Non-pigmented ciliary epithelial cell (primary cell): ENCODE data around the gene CNTNAP2.

Source experiments
- DNase-seq: peaks from one replicate; pipeline ENCODE4 v3.0.0-alpha.2; 2010; ENCODE audit warnings: low read depth

CNTNAP2 gene

DNA sequence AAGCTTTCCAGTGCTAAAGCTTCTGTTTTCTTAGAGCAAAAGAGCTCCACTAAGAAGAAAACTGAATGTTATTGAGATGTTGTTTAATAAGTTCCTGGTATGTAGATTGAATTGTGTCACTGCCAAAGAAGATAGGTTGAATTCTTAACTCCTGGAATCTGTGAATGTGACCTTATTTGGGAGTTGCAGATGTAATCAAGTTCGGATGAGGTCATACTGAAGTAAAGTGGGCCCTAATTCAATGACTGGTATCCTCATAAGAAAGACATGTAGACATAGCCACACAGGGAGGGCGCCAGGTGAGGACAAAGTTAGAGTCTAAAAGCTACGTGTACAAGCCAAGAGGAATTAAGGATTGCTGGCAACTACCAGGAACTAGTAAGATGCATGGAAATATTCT is 1741.8 kb downstream of the CNTNAP2 start:
- DNase-seq = no peak

DNA sequence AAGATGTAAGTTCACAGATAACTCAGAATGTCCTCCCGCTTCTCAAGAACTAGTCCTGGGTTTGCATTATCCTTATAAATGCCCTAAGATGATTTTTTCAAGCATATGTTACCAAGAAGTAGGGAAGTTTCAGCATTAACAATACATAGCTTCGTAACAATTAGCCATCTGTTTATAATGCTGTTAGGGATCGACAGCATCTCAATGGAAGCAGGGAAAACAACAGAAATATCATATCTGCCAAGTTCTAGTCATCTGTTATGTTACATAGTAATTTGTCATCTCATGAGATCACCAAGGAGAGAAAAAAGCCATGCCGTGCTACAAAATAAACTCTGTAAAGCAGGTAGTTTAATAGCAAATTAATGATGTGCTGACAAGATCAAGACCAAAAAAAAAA is 1742.4 kb downstream of the CNTNAP2 start:
- no peak for DNase-seq

DNA sequence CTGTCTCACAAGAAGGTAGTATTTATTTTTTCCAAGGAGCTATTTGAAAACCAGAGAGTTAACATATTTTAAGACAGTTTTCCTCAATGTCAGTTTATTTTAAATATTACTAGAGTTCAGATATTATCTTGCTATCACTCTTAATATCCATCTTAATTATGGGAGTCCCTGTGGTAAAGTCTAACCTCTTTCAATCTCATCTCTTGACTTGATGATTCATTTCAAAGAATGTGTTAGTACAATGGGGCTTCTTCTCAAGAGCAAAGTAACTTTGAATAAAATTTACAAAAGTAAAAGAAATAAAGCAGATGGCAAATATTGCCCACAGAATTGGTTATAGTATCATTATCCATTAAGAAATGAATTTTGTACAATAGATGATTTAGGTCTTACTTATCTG is 1742.9 kb downstream of the CNTNAP2 start:
- DNase-seq = no peak

DNA sequence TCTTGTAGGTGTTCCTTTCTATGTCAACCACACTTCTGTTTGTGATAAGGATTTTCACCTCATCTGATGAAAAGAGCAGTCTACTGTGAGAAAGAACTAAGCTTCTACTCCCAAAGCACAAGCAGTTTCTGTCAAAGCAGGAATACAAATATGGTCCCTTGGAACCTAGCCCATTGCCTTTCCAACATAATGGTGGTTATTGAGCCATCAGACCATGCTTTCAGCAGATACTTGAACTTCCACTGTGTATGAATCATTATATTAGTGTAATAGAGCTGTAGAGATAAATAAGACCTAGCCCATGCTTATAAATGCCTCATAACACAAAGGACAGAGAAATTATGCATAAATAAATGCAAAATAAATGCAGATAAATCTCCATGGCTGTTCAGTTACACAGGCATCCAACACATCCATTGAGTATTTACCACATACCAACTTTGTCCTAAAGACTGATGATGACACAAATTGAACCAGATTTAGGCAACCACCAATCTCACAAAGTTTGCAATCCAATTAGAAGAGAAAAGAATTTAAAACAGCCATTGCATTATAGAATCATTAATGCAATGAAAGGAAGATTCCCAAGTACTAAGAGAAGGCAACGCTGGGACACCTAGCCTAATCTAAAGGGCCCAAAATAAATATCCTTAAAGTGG is 1744.6 kb downstream of the CNTNAP2 start:
- no peak for DNase-seq

DNA sequence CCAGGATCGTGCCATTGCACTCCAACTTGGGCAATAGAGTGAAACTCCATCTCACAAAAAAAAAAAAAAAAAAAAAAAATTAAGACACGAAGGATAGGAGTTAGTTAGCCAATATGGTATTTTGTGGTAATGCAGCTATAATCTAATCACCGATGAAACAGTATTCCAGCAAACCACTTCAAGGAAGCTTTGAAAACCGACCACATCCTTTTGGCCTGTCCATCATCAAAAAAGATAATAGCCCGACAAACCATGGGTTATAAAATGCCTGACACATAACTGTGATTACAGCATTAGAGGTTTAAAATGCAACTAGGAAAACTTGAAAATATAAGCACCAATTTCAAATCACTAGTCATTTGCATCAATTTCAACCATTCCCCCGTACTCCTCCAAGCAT is 1745.3 kb downstream of the CNTNAP2 start:
- DNase-seq = no peak

DNA sequence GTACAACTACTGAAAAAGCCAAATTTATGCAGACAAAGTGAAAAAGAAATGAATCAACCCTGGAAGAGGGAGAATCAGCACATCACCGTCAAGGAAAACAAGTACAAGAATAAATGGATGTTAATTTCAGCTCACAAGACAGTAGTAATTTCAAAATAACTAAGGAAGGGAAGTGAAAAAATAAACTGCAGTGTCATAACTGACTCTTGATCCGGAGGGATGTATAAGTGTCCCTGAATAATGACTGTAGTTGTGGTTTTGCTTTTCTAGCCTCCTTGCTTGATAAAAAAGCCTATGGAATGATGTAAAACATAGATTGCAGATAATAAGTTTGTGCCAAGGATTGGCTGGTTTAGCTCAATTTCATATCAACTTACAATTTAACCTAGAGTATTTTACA is 1752.9 kb downstream of the CNTNAP2 start:
- DNase-seq = no peak

DNA sequence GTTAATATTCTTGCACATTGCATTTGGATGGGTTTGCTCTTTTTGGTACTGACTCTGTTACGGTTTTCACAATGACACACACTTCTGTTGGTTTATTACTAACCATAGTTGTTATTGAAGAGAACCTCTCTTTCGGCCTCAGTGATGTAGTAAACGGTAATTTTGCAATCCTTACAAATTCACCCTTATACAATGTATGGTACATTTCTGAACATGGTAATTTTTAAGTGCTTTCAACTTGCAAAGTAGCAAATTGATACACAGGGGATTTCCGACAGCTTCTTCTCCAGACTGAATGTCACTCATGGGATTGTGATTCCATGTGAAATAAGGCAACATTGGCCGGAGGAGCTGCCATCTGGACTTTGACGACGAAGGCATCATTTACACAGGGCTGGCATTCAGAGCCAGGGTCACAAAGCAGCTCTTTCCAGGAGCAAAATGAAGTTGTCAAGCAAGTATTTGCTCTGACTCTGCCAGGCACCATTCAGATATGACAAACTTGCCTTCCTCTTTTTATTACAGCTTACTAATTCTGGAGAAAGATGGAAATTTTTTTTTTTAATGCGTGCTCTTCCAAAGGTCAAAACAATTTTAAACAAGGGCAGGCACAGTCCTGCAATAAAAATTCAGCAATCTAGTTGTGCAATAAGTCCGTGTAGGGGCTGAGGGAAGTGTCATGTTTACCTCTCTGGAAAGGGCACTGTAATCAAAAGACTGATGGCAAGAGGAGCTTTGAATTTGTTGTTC is 1762.5 kb downstream of the CNTNAP2 start:
- DNase-seq = no peak

DNA sequence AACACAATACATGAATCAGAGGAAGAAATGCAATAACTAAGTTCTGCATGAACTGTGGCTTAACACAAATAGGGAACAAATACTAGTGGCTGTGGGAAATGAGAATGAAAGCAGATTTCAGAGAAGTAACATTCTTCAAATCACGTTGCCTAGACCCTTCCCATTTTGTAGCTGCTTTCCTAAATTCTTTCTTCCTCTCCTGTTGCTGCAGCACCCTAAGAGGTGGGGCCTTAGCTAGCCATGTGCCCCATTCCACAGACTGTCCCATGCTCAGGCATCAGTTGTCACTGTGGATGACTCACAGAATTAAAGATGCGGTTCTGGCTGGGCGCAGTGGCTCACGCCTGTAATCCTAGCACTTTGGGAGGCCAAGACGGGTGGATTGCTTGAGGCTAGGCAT is 1769.3 kb downstream of the CNTNAP2 start:
- DNase-seq = no peak

DNA sequence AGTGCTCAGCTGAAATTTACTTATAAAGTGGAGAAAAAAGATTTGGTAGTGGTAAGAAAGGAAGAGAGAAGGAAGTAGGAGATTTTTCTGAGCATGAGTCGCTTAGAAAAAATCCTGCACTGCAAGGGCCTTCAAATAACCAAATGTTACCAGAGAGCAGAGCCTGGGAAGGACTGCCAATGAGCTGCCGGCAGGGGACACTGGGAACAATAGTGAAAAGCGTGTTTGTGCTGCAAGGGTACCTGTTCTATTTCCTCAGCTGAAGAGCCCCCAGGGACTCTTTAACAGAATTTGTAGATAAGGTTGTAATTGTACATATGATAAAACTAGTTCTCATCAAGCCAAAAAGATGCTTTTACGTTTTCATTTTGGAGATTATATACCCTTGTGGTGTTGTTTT is 1777.7 kb downstream of the CNTNAP2 start:
- no peak for DNase-seq

DNA sequence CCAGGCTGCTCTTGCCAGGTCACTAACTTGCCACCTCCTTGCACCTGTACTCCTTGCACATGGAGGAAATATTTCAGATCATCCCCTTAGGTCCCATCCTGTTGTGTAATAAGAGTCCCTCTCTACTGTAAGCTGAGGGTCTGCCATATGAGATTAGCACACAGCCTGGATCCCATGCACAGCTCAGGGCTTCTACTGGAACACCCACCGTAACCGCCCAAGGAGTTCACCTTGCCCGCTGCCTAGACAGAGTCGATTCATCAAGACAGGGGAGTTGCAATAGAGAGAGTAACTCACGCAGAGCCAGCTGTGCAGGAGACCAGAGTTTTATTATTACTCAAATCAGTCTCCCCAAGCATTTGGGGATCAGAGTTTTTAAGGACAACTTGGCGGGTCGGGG is 1779.5 kb downstream of the CNTNAP2 start:
- DNase-seq = no peak

DNA sequence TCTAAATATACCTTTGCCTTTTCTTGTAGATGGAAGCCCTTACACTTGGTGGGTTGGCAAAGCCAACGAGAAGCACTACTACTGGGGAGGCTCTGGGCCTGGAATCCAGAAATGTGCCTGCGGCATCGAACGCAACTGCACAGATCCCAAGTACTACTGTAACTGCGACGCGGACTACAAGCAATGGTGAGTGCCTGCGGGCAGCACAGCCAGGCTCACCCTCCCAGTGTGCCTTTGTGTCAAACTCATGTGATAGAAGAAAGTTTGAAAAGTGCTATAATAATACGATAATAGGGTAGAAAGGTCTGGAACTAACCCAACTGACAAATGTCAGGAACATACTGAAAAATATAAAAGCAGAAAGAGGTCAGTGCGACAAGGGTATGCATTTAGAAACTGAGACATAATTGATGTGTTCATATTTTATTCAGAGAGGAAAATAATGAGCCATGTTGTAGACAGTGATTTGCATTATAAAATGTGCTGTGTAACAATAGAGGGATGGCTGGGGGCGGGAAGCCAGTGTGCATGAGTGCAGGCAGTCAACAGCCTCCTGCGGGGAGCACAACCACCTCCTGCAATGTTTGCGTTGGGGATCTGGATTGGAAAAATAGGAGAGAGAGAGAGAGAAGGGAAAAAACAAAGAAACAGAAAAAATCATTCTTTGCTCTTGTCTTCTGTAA is 1787.1 kb downstream of the CNTNAP2 start:
- no peak for DNase-seq

DNA sequence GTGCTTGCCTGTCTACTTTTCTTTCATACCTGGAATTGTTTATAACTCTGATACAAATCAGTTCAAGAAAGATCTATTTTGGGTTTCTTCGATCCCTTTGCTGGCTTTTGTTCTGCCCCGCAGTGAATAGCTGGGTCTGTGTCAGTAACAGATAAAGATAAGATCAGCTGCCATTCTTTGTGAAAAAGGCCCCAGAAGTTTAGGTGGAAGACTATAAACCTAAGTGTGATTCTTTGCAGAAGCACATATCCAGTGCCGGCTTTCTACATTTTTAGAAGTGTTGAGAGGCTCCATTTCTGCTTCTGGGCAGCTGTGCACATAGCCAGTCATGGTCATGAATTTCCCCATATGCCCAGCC is 1787.6 kb downstream of the CNTNAP2 start:
- DNase-seq = no peak

DNA sequence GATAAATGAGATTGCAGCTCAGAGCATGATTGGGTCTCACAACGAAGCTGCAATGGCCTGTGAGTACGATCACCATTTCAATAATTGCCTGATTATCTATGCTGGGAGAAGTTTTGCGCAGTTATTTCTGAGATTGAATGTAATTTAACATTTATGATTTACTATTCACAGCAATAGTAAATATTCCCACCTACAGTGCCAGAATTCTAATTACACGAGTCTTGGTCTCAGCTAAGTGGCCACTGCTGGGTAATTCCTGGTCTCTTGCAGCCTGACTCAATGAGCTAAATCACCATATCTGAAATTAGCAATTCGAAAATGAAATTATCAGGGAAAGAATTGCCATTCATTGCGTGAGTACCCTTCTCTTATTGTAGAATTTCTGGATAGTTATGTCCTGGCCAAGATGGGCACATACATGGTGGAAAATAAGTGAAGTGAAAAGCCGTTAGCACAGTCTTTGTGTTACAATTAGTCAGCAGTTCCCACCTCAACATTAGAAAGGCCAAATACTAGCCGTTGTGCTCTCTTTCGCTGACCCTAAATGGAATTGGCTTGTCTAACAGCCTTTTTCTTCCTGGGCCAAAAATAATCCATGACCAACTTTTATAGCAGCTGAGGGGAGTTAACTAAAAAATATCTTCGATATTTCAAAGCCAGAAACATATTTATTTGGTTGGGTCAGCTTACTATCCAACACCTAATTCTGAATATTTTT is 1793.0 kb downstream of the CNTNAP2 start:
- DNase-seq = no peak

DNA sequence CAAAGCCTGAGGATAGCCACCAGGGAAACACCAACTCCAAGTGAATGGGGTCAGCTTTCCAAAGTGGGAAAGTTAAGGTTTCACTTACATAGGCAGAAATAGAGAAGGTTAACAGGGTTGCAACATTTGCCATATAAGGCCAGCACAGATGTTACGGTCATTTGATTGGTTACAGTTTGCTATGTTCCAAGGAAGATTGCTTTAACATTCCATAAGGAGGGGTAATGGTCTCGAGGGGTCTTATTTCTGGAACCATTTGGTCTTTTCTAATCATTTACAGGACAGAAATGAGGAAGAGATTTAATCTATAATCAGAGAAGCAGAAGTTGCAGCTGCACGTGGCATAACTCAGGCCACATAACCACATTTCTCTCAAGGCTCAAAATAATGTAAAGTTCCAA is 1794.6 kb downstream of the CNTNAP2 start:
- DNase-seq = no peak

DNA sequence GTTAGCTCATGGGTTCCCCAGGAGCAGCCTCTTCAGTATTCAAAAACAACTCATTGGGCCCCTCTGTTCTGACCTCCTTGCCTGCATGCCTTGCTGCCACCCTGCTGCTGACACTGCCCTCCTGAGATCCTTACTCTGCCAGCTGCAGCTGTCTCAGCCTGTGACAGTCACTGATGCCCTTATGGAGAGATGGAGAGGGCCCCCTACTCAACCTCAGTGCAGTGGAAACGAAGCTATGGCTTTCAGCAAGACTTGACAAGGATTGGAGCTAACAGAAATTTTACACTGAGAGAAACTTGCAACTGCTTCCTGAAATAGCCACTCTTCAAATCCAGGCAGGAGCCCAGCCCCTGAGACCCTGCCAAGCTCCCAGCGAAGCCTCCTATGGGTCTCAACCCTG is 1795.7 kb downstream of the CNTNAP2 start:
- no peak for DNase-seq

DNA sequence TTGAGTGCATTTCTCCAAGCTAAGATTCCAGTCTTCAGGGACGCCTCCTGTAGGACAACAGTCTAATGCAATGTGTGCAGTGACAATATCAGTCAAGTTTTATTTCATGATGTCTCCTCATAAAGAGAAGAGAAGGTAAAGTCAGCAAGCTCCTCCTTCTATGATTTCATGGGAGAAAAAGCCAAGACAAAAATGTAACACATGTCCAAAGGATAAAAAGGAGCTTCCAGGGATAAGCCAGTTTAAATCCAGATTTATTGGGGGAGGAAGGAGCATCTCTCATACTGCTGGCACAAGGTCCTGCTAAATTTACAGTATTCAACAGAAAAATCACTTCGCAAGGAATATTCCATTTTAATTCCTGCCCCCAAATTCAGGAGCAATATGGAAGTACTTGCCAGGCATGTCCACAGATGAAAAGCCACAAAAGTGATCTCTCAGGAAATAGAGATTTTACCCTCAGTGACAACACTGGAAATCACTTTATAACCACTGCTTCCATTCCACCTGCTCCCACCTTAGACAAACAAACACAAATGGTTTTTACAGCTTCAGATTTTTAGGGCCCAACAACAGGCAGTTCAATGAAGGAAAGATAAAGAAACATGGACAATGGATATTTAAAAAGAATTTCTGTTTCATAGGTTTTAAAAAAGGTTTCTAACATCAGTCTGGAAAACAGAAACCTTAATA is 1796.5 kb downstream of the CNTNAP2 start:
- no peak for DNase-seq

DNA sequence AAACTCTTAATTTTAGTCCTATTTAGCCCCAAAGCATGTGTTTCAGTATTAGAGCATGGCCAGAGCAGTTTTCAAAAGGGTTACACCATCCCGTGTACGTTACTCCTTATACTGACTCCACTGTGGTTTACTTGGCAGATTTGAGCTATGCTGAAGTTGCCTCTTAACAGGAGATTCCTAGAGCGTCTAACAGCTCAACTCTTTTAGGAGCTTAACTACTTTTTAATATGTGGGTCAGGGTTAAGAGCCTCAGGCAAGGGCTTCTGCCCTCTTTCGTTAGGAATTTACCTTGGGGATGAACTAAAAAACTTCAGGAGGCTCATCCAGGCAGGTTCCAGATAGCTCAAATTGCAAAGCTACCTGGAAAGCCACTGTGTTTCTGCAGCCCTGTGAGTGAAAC is 1799.2 kb downstream of the CNTNAP2 start:
- no peak for DNase-seq

DNA sequence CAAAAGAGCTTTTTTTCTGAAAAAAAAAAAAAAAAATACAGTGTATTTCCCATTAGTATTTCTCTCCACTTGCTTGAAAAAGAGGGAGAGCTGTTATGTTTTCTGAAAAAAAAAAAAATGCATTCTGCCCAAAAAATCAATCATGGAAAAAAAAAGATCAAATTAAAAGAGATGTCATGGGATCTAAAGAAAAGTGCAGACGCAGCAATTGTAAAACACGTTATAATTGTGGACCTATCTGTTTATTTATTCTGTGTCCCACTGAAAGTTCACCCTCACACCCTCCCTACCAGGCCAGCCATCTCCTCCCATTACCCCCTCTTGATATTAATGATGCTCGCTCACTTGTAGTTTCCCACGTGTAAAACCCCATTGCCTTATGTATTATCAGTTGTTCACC is 1800.0 kb downstream of the CNTNAP2 start:
- DNase-seq = no peak

DNA sequence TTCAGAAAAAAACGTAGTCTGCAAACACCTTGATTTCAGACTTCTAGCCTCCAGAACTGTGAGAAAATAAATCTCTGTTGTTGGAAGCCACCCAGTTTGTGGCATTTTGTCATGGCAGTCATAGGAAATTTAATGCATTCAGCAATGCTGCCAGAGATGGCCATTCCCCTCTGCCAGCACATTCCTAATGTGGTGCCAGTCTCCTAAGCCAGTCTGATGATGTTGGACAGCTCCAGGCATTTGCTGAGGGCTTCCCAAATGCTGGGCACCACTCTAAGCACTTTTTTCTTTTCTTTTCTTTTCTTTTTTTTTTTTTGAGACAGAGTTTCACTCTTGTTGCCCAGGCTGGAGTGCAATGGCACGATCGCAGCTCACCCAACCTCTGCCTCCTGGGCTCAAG is 1807.2 kb downstream of the CNTNAP2 start:
- DNase-seq = no peak

DNA sequence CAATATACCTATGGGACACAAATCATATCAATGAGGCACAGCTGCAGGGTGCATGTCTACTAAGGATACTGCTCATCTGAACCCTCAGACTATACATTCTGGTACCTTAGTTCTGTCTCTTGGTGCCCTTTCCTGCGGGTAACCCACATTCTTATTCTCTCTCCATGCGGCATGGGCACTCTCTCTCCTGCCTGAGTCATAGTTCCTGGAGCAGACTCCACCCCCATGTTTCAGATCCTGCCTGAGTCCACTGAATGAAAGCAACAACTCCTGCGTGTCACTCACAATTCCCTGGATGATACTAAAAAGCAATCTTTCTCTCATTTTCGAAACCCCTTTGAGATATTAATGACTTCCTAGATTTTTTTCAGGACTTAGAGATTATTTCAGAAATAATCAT is 1820.8 kb downstream of the CNTNAP2 start:
- no peak for DNase-seq

DNA sequence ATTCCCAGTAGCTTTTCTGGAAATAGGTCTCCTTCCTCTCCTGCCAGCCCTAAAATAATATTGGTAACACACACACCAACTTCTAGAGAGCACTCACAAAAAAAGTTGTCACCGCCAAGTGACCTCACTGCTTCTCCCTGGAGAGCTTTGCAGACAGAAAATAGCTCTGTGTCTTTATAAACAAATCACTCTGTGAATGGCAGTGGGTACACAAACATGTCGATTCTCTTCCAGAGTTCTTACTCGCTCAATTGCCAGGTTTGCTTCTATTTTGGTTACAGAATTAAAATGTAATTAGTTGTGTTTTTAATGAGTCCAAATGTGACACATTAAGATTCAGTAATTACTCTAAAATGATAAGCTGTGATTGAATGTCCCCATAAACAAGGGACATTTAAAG is 1824.8 kb downstream of the CNTNAP2 start:
- DNase-seq = no peak

DNA sequence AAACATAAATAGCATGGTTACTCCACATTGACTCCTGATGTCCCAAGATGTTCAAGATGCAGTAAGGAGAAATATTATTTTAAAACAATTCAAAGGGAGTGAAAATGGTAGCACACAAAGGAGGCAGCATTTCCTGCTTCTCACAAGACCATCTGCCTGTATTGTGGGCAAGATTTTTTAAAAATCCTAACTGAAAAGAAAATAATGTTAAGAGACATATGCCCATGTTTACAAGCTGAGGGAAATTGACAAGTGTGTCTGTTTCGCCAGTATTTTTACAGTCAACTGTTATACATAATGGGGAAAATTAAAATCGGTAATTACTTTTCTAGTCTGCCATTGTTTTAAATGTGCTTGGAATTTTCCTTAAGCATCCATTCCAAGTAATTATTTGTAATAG is 1827.7 kb downstream of the CNTNAP2 start:
- DNase-seq = no peak
